Measurements from ENCODE around the gene TEX261.

TEX261 gene

DNA sequence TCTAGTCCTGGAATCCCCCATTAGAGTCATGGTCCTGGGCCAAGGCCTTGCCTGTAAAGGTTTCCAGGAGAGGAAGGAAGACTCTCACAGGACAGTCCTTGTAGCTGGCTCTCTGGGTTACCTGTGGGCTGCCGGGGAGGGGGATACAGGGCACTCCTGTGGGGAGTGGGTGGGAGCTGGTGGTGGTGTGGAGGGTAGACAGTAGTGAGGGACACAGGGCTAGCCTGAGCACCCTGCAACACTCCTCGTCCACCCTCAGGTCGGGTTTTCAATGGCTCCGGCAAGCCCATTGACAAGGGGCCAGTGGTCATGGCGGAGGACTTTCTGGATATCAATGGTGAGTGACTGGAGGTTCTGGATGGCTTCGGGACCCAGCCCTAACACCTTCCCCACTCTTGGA is 35.9 kb downstream of the TEX261 start:
- H3K27ac ChIP-seq (ENCODE audit: low read length), result no peak overlapping the region
- no peaks in the 10 kb centered on the region for H3K27me3 ChIP-seq (ENCODE audit: control insufficient read depth, insufficient read depth, low read length)
- no peak for DNase-seq (ENCODE audit: low read depth, low spot score)
- no peaks in the 10 kb centered on the region for H3K36me3 ChIP-seq (ENCODE audit: control insufficient read depth, insufficient read depth, low read length)
- no CpG with 5 or more reads among the region's 6 CpGs for WGBS (ENCODE audit: insufficient coverage, insufficient read length)
- H3K4me3 ChIP-seq (ENCODE audit: low read length), result no peak overlapping the region
- no peaks in the 10 kb centered on the region for H3K9me3 ChIP-seq (ENCODE audit: control insufficient read depth, insufficient read depth, low read length)
- no peaks in the 10 kb centered on the region for H3K4me1 ChIP-seq (ENCODE audit: control insufficient read depth, insufficient read depth, low read length)

DNA sequence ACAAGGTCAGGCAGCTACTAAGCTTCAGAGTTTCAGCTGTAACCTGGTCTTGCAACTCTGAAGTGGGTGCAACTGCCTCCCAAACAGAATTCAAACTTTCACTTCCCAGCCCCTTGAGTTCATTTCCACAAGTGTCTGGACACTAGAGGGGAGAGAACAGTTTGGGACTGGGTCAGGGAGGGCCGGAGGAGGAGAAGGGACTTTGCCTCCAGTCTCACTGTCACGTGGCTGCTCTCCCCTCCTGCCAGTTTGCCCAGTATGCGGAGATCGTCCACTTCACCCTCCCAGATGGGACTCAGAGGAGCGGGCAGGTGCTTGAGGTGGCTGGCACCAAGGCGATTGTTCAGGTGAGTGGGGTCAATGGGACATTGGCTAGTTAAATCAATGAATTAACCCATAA is 36.9 kb downstream of the TEX261 start:
- H3K27me3 ChIP-seq (ENCODE audit: control insufficient read depth, insufficient read depth, low read length), result no peaks in the 10 kb centered on the region

DNA sequence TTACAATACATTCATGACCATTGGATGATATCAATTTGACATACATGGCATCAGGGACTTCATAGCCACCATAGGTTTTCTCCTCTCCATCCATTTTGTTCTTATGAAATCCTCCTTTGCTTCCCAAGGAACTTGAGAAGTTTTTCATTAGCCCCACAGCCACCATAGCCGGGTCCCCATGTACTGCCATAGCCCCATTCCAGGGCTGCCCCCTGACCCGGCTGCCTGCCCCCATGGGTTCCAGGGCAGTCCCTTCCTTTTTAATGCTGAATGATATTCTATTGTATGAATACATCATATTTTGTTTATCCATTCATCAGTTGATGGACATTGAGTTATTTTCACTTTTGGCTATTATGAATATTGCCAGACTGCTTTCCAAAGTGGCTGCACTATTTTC is 38.5 kb downstream of the TEX261 start:
- Histone ChIP-seq H3K36me3 (ENCODE audit: control insufficient read depth, insufficient read depth, low read length) (no peaks in the 10 kb centered on the region), H3K4me3 (ENCODE audit: low read length) (no peak overlapping the region), H3K27me3 (ENCODE audit: control insufficient read depth, insufficient read depth, low read length) (no peaks in the 10 kb centered on the region), H3K9me3 (ENCODE audit: control insufficient read depth, insufficient read depth, low read length) (no peaks in the 10 kb centered on the region), H3K27ac (ENCODE audit: low read length) (no peak overlapping the region), H3K4me1 (ENCODE audit: control insufficient read depth, insufficient read depth, low read length) (no peaks in the 10 kb centered on the region)
- DNase-seq (ENCODE audit: low read depth, low spot score), result no peak
- no CpG with 5 or more reads among the region's 2 CpGs for WGBS (ENCODE audit: insufficient coverage, insufficient read length)

More for the DNA sequence above, 36.9 kb downstream of the TEX261 start:
- H3K9me3 ChIP-seq (ENCODE audit: control insufficient read depth, insufficient read depth, low read length), result no peaks in the 10 kb centered on the region
- H3K27ac ChIP-seq (ENCODE audit: low read length), result no peak overlapping the region
- DNase-seq (ENCODE audit: low read depth, low spot score), result no peak
- H3K4me1 ChIP-seq (ENCODE audit: control insufficient read depth, insufficient read depth, low read length), result no peaks in the 10 kb centered on the region
- no CpG with 5 or more reads among the region's 6 CpGs for WGBS (ENCODE audit: insufficient coverage, insufficient read length)
- H3K36me3 ChIP-seq (ENCODE audit: control insufficient read depth, insufficient read depth, low read length), result no peaks in the 10 kb centered on the region
- H3K4me3 ChIP-seq (ENCODE audit: low read length), result no peak overlapping the region

DNA sequence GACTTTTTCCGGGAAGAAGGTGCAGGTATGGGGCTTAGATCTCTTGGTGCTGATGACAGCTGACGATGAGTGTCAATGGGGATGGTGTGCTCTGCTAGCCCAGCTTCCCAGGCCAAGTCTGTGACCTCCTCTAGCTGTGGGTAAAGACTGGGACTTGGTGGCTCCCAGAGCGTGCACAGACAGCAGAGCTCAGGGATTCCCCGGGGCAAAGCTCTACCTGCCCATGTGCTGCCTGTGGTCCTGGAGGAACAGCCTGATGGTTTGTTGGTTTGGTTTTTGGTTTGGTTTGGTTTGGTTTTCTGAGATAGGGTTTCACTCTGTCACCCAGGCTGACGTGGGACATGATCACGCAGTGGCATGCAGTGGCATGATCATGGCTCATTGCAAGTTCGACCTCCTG is 39.8 kb downstream of the TEX261 start:
- Histone ChIP-seq H3K27me3 (ENCODE audit: control insufficient read depth, insufficient read depth, low read length) (no peaks in the 10 kb centered on the region), H3K9me3 (ENCODE audit: control insufficient read depth, insufficient read depth, low read length) (no peaks in the 10 kb centered on the region), H3K36me3 (ENCODE audit: control insufficient read depth, insufficient read depth, low read length) (no peaks in the 10 kb centered on the region), H3K27ac (ENCODE audit: low read length) (no peak overlapping the region), H3K4me1 (ENCODE audit: control insufficient read depth, insufficient read depth, low read length) (no peaks in the 10 kb centered on the region), H3K4me3 (ENCODE audit: low read length) (no peak overlapping the region)
- WGBS (ENCODE audit: insufficient coverage, insufficient read length), result no CpG with 5 or more reads among the region's 7 CpGs
- DNase-seq (ENCODE audit: low read depth, low spot score), result no peak

DNA sequence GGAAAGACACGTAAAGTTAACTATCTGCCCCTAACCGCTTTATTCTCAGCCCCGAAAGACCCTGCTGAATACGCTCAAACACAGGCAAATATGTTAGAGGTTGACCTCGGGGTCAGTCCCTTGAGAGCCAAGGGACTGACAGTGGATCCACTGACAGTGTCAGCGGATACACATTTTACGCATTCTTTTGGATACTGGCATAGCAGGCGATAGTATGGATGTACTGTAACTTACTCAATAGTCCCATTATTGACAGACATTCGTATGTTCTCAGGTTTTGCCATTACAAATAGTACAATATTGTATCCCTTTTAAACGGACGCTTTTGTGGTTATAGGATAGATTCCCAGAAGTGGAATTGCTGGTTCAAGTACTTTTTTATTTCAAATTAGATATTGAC is 45.6 kb downstream of the TEX261 start:
- Histone ChIP-seq H3K4me3 (ENCODE audit: low read length) (no peak overlapping the region), H3K27me3 (ENCODE audit: control insufficient read depth, insufficient read depth, low read length) (peaks cover 15% of the 10 kb centered on the region)
- WGBS (ENCODE audit: insufficient coverage, insufficient read length), result no CpG with 5 or more reads among the region's 11 CpGs

DNA sequence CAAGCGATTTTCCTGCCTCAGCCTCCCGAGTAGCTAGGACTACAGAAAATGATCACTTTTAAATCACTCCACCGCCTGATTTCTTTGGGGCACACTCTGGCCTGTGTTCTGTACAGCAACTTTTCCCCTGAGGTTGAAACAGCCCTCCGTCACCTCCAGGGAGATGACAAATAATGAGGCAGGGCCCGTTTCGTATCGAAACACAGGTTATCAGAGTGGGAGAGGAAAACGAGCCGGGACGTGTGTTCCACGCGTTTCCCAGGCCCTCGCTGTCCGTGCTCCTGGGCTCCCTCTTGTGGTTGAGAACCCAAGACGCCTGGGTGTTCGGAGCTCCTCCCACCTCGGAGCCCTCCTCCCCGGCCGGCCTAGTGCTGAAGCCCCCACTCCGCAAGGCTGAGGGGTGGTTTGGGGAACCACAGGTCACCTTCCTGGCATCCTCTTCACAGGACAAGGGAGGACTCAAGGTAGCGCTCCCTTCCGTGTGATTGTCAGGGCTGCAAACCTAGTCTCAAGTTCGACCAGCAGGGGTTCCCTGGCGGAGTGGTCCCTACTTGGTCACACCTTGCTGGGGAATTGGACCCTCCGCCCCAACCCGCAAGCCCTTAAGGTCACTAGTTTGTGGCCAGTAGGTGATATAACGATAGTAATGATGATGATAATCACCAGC is 46.2 kb downstream of the TEX261 start:
- WGBS (ENCODE audit: insufficient coverage, insufficient read length), result no CpG with 5 or more reads among the region's 27 CpGs
- H3K27ac ChIP-seq (ENCODE audit: low read length), result no peak overlapping the region
- 0 out of 2 replicates have a peak, but pooled peaks cover 2% of the 10 kb centered on the region for H3K4me1 ChIP-seq (ENCODE audit: control insufficient read depth, insufficient read depth, low read length)
- no peak for DNase-seq (ENCODE audit: low read depth, low spot score)
- peak overlapping the region; percentile 40; the same call in 1 of the 2 replicates for H3K4me3 ChIP-seq (ENCODE audit: low read length)
- H3K36me3 ChIP-seq (ENCODE audit: control insufficient read depth, insufficient read depth, low read length), result no peaks in the 10 kb centered on the region
- peaks cover 15% of the 10 kb centered on the region for H3K27me3 ChIP-seq (ENCODE audit: control insufficient read depth, insufficient read depth, low read length)
- no peaks in the 10 kb centered on the region for H3K9me3 ChIP-seq (ENCODE audit: control insufficient read depth, insufficient read depth, low read length)

More for the DNA sequence above, 45.6 kb downstream of the TEX261 start:
- DNase-seq (ENCODE audit: low read depth, low spot score), result no peak
- H3K4me1 ChIP-seq (ENCODE audit: control insufficient read depth, insufficient read depth, low read length), result 0 out of 2 replicates have a peak, but pooled peaks cover 2% of the 10 kb centered on the region
- H3K27ac ChIP-seq (ENCODE audit: low read length), result no peak overlapping the region
- no peaks in the 10 kb centered on the region for H3K9me3 ChIP-seq (ENCODE audit: control insufficient read depth, insufficient read depth, low read length)
- no peaks in the 10 kb centered on the region for H3K36me3 ChIP-seq (ENCODE audit: control insufficient read depth, insufficient read depth, low read length)

DNA sequence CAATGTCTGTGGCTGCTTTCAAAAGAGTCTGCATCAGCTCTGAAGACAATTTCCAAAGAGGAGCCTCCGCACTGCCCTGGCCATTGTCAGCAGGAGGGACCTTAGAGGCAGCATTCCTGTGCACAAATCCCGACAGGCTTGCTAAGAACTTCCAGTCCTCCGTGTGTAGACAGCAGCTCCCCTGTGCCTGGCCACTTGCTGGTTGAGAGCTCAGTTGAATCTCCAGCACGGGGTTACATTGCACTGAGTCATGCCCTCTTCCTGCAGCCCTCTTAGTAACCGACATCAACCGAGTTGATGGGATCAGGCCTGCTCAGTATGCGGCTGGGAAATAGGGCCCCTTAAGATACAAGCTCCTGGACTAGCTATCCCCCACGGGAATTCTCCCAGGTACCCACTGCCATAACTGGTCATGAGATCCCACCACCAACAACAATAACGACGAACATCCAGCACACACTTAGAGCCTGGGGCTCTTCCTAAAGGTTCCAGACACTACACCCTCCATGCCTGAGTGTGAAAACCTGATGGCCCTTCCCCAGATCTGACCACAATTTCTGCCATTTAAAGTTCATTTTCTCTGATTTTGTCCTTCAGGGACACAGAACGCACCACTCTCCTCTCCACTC is 47.0 kb downstream of the TEX261 start:
- Histone ChIP-seq H3K4me3 (ENCODE audit: low read length) (no peak overlapping the region), H3K27me3 (ENCODE audit: control insufficient read depth, insufficient read depth, low read length) (peaks cover 15% of the 10 kb centered on the region), H3K9me3 (ENCODE audit: control insufficient read depth, insufficient read depth, low read length) (no peaks in the 10 kb centered on the region), H3K36me3 (ENCODE audit: control insufficient read depth, insufficient read depth, low read length) (no peaks in the 10 kb centered on the region), H3K4me1 (ENCODE audit: control insufficient read depth, insufficient read depth, low read length) (0 out of 2 replicates have a peak, but pooled peaks cover 4% of the 10 kb centered on the region), H3K27ac (ENCODE audit: low read length) (no peak overlapping the region)
- no CpG with 5 or more reads among the region's 11 CpGs for WGBS (ENCODE audit: insufficient coverage, insufficient read length)
- DNase-seq (ENCODE audit: low read depth, low spot score), result no peak

DNA sequence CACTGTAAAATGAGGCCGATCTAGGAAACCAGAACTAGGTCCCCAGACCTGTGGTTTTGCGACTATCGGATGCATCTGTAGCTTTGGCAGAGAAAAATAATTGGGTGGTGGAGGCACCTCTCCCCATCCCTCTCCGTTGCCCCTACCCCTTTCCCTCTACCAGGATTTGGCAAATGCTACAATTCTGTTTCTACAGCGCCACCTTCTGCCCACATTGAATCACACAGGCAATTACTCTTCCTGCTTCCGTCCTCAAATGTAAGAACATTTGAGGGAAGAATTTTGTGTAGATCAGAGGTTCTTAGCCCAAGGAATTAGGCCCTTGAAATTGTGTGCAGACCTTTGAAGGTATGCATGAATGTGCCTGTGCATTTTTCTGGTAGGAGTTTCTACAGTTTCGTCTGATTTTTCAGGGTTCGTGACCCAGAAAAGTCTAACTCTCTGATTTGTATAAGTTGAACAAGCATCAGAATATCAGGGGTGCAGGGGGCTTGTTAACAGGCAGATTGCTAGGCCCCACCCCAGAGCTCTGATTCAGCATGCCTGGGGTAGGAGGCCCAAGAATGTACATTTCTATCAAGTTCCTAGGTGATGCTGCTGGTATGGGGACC is 47.7 kb downstream of the TEX261 start:
- 0 out of 2 replicates have a peak, but pooled peaks cover 4% of the 10 kb centered on the region for H3K4me1 ChIP-seq (ENCODE audit: control insufficient read depth, insufficient read depth, low read length)
- H3K9me3 ChIP-seq (ENCODE audit: control insufficient read depth, insufficient read depth, low read length), result no peaks in the 10 kb centered on the region
- H3K27ac ChIP-seq (ENCODE audit: low read length), result no peak overlapping the region
- no peaks in the 10 kb centered on the region for H3K36me3 ChIP-seq (ENCODE audit: control insufficient read depth, insufficient read depth, low read length)
- no CpG with 5 or more reads among the region's 8 CpGs for WGBS (ENCODE audit: insufficient coverage, insufficient read length)
- peaks cover 15% of the 10 kb centered on the region for H3K27me3 ChIP-seq (ENCODE audit: control insufficient read depth, insufficient read depth, low read length)
- H3K4me3 ChIP-seq (ENCODE audit: low read length), result no peak overlapping the region
- peak; percentile 57 for DNase-seq (ENCODE audit: low read depth, low spot score)

DNA sequence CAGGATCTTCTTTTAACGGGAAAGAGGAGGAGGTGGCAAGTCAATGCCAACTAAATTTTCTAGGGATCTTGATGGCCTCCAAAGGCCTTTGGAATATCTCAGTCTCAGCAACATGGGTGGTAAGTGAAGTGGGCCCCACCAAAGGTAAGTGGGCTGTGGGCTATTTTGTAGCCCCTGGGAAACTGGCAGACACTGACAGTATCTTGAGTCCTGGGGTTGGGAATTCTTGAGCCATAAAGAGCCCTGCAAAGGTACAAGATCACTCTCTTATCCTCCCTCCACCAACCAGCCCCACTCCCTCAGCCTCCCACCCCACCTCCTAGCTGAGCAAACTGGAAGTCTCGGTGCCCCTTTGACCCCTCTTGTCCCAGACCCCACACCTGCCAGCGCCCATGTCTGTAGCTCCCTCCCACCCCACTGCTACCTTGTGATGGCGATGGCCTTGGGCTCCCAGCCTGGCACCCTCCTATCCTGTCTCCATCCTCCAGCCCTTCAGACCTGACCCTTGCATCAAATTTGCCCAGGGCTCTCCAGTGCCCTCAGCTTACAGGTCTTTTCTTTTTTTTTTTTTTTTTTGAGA is 50.5 kb downstream of the TEX261 start:
- Histone ChIP-seq H3K9me3 (ENCODE audit: control insufficient read depth, insufficient read depth, low read length) (no peaks in the 10 kb centered on the region), H3K27me3 (ENCODE audit: control insufficient read depth, insufficient read depth, low read length) (peaks cover 18% of the 10 kb centered on the region), H3K4me3 (ENCODE audit: low read length) (no peak overlapping the region), H3K4me1 (ENCODE audit: control insufficient read depth, insufficient read depth, low read length) (peaks cover 8% of the 10 kb centered on the region; the same call in 1 of the 2 replicates), H3K27ac (ENCODE audit: low read length) (no peak overlapping the region), H3K36me3 (ENCODE audit: control insufficient read depth, insufficient read depth, low read length) (no peaks in the 10 kb centered on the region)
- DNase-seq (ENCODE audit: low read depth, low spot score), result no peak
- WGBS (ENCODE audit: insufficient coverage, insufficient read length), result no CpG with 5 or more reads among the region's 4 CpGs

DNA sequence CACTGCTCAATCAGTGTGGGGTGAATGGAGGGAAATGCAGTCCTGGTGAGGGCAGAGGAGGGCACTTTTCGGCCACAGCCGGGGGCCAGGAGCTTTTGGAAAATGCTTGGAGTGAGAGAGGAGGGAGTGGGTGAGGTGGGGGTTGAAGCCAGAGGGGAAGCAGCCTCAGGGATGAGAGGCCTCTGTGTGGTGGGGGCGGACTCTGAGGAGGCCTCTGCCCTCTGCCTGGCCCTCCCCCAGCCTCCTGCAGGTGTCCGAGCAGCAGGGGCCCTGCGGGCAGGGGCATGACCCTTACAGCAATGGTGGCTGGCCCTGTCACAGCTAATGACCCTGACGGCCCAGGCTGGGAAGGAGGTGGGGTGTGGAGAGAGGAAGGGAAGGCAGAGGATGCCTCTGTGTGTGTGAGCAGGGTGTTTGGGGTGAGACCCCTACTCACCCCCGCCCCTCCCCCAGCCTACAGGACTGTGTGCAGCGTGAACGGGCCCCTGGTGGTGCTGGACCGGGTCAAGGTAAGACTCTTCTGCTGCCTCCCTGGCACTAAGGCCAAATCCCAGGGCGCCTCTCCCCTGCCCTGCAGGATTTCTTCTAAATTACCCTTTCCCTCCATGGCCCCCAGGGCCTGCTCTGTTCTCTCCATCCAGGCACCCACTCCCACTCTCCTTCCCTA is 51.3 kb downstream of the TEX261 start:
- H3K27me3 ChIP-seq (ENCODE audit: control insufficient read depth, insufficient read depth, low read length), result peaks cover 17% of the 10 kb centered on the region
- no peak overlapping the region for H3K4me3 ChIP-seq (ENCODE audit: low read length)
- no peak overlapping the region for H3K27ac ChIP-seq (ENCODE audit: low read length)
- WGBS (ENCODE audit: insufficient coverage, insufficient read length), result no CpG with 5 or more reads among the region's 11 CpGs
- no peaks in the 10 kb centered on the region for H3K36me3 ChIP-seq (ENCODE audit: control insufficient read depth, insufficient read depth, low read length)
- H3K9me3 ChIP-seq (ENCODE audit: control insufficient read depth, insufficient read depth, low read length), result no peaks in the 10 kb centered on the region
- no peak for DNase-seq (ENCODE audit: low read depth, low spot score)
- H3K4me1 ChIP-seq (ENCODE audit: control insufficient read depth, insufficient read depth, low read length), result peaks cover 9% of the 10 kb centered on the region; the same call in 1 of the 2 replicates

Measured in iPS DF 6.9 (cell line).